Osteocyte (in vitro differentiated cells): Measurements from ENCODE around the gene ASXL3. TPM values are rescaled to one million over a fixed set of nuclear protein-coding genes. Genes with fewer than 3 reads are reported as not detected.

ENCODE experiments used
- DNase-seq: peaks from one replicate; pipeline ENCODE4 v3.0.0; 2021; ENCODE audit warnings: mixed read lengths; ENCODE audit not compliant: unreplicated experiment; ENCODE audit errors: extremely low spot score
- H3K27ac Mint-ChIP-seq: one replicate; pipeline ENCODE4 v1.8.0; 2021; ENCODE audit warnings: mild to moderate bottlenecking, mixed read lengths; ENCODE audit not compliant: unreplicated experiment
- H3K27me3 Mint-ChIP-seq: one replicate; pipeline ENCODE4 v1.8.0; 2021; ENCODE audit warnings: mixed read lengths; ENCODE audit not compliant: unreplicated experiment
- H3K36me3 Mint-ChIP-seq: one replicate; pipeline ENCODE4 v1.8.0; 2021; ENCODE audit warnings: mixed read lengths; ENCODE audit not compliant: unreplicated experiment
- H3K4me1 Mint-ChIP-seq: one replicate; pipeline ENCODE4 v1.8.0; 2021; ENCODE audit warnings: mixed read lengths; ENCODE audit not compliant: unreplicated experiment
- H3K4me3 Mint-ChIP-seq: one replicate; pipeline ENCODE4 v1.8.0; 2021; ENCODE audit warnings: mild to moderate bottlenecking, moderate library complexity, mixed read lengths; ENCODE audit not compliant: unreplicated experiment
- H3K9me3 Mint-ChIP-seq: one replicate; pipeline ENCODE4 v1.8.0; 2021; ENCODE audit warnings: mixed read lengths; ENCODE audit not compliant: unreplicated experiment
- CTCF ChIP-seq: fragments of 200-600 bp; sonication (generic); IDR thresholded peaks from 2 replicates; pipeline ENCODE4 v1.5.0; 2021; ENCODE audit warnings: antibody characterized with exemption, mild to moderate bottlenecking, moderate library complexity
- total RNA-seq: library from RNA; stranded (reverse); gene quantifications from 2 replicates; pipeline ENCODE4 v1.2.1, GENCODE V29; 2021

ASXL3 gene
- total RNA-seq, 1 donor from 2014 or later = 7.2 TPM

- peaks cover 16% of the 10 kb centered on the region for H3K4me1 Mint-ChIP-seq
- peaks cover 5% of the 10 kb centered on the region for H3K27me3 Mint-ChIP-seq
- H3K4me3 Mint-ChIP-seq = peak overlapping the region; percentile 92
- no peaks in the 10 kb centered on the region for H3K36me3 Mint-ChIP-seq
- H3K9me3 Mint-ChIP-seq = no peaks in the 10 kb centered on the region
- no peak for DNase-seq
- TF ChIP-seq CTCF = no peak
- H3K27ac Mint-ChIP-seq = peak overlapping the region; percentile 97
Measured at GRCh38 chr18:33576999-33577646, 896 bp upstream of the ASXL3 start.

DNA sequence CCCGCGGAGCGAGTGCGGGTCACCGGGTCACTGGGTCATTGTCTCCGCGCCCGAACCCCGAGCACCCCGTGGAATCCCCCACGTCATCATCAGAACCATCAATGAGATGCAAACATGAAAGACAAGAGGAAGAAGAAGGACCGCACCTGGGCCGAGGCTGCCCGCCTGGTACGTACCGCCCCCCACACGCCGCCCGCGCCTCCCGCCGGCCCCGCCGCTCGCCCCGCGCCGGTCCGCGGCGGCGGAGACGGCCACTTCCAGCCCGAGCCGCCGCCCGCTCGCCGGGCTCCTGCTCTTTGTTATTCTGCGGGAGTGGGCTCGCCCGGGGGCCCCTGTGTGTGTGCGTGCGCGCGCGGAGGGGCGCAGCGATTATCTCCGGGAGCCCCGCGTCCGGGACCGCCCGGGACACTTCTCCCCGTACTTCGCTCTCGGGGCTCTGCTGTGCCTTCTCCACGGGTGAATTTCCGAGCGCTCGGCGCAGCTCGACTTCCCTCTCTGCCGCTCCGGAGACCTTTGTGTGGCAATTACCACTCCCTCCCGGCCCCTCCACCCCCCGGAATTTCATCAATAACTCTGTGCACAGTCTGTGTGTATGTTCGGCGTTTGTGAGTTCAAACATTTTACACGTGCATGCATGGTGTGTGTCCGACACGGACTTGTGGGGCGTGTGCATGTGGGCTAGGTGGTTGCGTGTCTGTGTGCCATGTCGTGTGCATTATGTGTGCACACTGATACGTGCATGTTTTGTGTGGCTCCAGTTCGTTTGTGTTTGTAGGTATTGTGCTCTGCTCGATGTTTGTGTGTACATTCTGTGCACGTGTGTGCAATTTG is 714 bp downstream of the ASXL3 start:
- Mint-ChIP-seq H3K27ac (peak overlapping the region; percentile 75), H3K4me1 (peaks cover 20% of the 10 kb centered on the region), H3K36me3 (no peaks in the 10 kb centered on the region), H3K27me3 (peaks cover 5% of the 10 kb centered on the region), H3K9me3 (no peaks in the 10 kb centered on the region), H3K4me3 (peak overlapping the region; percentile 78)
- TF ChIP-seq CTCF = no peak
- DNase-seq = no peak

DNA sequence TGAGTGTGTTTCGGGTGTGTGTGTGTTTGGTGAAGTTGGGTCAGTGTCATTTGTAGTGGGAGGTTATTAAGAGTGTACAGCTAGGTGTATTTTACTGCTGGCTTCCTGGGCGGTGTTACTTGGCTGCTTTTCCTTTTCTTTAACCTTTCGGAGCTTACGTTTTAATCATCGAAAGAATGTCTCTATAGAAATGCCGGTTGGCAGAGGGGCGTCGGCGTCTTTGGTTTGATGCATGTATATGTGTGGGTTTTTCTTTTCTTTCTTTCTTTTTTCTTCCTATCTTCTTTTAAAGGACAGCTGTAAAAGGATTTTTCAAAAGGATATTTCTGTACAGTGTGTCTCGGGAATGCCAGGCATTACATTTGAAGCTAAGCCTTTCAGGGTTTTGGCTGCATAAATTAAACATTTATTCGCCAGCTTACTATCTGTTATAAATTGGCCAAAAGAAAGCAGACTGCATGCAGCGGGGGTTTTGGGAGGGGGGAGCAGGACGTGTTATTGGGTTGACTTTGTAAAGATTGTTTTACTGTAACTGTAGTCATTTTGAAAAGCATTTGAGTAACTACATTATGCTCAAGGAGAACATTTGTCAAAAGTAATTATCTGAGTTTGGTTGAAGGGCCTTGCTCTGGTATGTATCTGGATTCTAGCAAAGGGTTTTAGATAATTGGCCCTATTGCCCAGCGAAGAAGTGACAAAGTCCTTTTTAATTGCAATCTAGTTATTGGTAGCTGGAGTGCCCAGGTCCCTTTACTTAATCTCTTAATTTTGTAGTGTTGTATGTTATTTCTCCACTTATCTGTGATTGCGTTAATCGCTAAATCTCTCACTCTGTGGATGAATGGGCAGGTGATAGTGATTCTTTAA is 1.6 kb downstream of the ASXL3 start:
- Mint-ChIP-seq H3K27ac (no peak overlapping the region), H3K36me3 (no peaks in the 10 kb centered on the region), H3K4me1 (peaks cover 25% of the 10 kb centered on the region), H3K9me3 (no peaks in the 10 kb centered on the region), H3K4me3 (no peak overlapping the region), H3K27me3 (peaks cover 5% of the 10 kb centered on the region)
- no peak for DNase-seq
- TF ChIP-seq CTCF = no peak

- Mint-ChIP-seq H3K27ac (no peak overlapping the region), H3K36me3 (no peaks in the 10 kb centered on the region), H3K4me3 (no peak overlapping the region), H3K4me1 (peaks cover 31% of the 10 kb centered on the region), H3K9me3 (no peaks in the 10 kb centered on the region), H3K27me3 (no peaks in the 10 kb centered on the region)
- TF ChIP-seq CTCF = no peak
- DNase-seq = no peak
Measured at GRCh38 chr18:33580546-33580945, 2.5 kb downstream of the ASXL3 start.
